Smooth muscle cell (in vitro differentiated cells): ENCODE results near the gene CACTIN. TPM values are rescaled to one million over a fixed set of nuclear protein-coding genes. Genes with fewer than 3 reads are reported as not detected.

Experiments
- DNase-seq: peaks from one replicate; lab custom pipeline; 2025; ENCODE audit not compliant: unreplicated experiment; lab: John Stamatoyannopoulos, UW
- H2AFZ ChIP-seq: fragments of 200-600 bp; sonication (generic); 2 replicates; pipeline ENCODE4 v1.6.0; 2016; ENCODE audit warnings: antibody characterized with exemption, low read depth, mild to moderate bottlenecking
- H3F3A ChIP-seq: fragments of 200-600 bp; sonication (generic); 2 replicates; pipeline ENCODE4 v1.6.0; 2017; ENCODE audit warnings: antibody characterized with exemption, low read depth
- H3K27ac ChIP-seq: fragments of 200-600 bp; sonication (generic); 2 replicates; pipeline ENCODE4 v1.5.1; 2016; ENCODE audit warnings: low read depth, mild to moderate bottlenecking
- H3K27me3 ChIP-seq: fragments of 200-600 bp; sonication (generic); 2 replicates; pipeline ENCODE4 v1.6.1; 2016; ENCODE audit warnings: low read depth, mild to moderate bottlenecking
- H3K36me3 ChIP-seq: fragments of 200-600 bp; sonication (generic); 2 replicates; pipeline ENCODE4 v1.5.1; 2016; ENCODE audit warnings: low read depth
- H3K4me1 ChIP-seq: fragments of 200-600 bp; sonication (generic); 2 replicates; pipeline ENCODE4 v1.5.1; 2016; ENCODE audit warnings: low read depth
- H3K4me2 ChIP-seq: fragments of 200-600 bp; sonication (generic); 2 replicates; pipeline ENCODE4 v1.6.0; 2016; ENCODE audit warnings: mild to moderate bottlenecking
- H3K4me3 ChIP-seq: fragments of 200-600 bp; sonication (generic); 2 replicates; pipeline ENCODE4 v1.5.1; 2016; ENCODE audit warnings: mild to moderate bottlenecking
- H3K79me2 ChIP-seq: fragments of 200-600 bp; sonication (generic); 2 replicates; pipeline ENCODE4 v1.6.0; 2016; ENCODE audit warnings: low read depth, mild to moderate bottlenecking
- H3K9ac ChIP-seq: fragments of 200-600 bp; sonication (generic); 2 replicates; pipeline ENCODE4 v1.6.0; 2016; ENCODE audit warnings: low read depth
- H3K9me3 ChIP-seq: fragments of 200-600 bp; sonication (generic); replicated peaks from 2 replicates; pipeline ENCODE4 v1.5.1; 2016; ENCODE audit warnings: low read depth
- H4K20me1 ChIP-seq: fragments of 200-600 bp; sonication (generic); 2 replicates; pipeline ENCODE4 v1.6.0; 2016; ENCODE audit warnings: low read depth
- WGBS: methylation state at CpG from one replicate; pipeline ENCODE4 v1.1.7; 2016; ENCODE audit warnings: low lambda C conversion rate; 5-methylcytosine and 5-hydroxymethylcytosine counted together
- polyA plus RNA-seq: library from polyadenylated mRNA; unstranded; fragments of >200 nt; fragmentation: Nextera tagmentation; extraction: Ambion mirVana; gene quantifications from 2 replicates; pipeline ENCODE4 v1.2.1, GENCODE V29; 2016
- total RNA-seq: library from RNA; depleted of rRNA; stranded (reverse); fragments of >200 nt; gene quantifications from 2 replicates; pipeline ENCODE4 v1.2.3, GENCODE V29; 2014
- TF ChIP-seq, protein P1 (sequence below): fragments of 200-600 bp; sonication (generic); IDR thresholded peaks from 2 replicates; pipeline ENCODE4 v1.5.1; 2017; ENCODE audit warnings: borderline replicate concordance, mild to moderate bottlenecking, antibody characterized with exemption; ENCODE audit not compliant: insufficient read depth, poor library complexity, severe bottlenecking

The CACTIN gene
- total and polyA plus RNA-seq, 2 experiments from 2014 or later: 16.7 to 22.5 TPM

DNA sequence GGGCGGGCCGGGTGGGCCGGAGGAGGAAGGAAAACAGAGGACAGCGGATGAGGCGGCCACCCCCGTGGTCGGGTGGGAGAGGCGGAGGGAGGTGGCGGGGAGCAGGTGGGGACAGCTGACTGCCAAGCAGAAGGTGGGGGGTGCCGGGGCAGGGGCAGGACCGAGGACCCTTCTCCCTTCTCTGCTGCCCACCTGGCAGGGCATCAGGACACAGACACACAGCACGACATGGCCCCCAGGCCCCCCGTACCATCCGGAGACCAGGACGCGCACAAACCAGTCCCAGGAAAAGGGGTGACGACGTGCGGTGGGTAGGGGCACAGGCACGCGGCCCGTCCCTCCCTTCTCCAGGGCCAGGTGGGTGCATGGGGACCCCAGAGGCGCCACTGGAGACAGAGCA is 11.0 kb upstream of the CACTIN start:
- Histone ChIP-seq H3K27ac (no peak overlapping the region), H3K9me3 (no peaks in the 10 kb centered on the region), H3K9ac (no peak overlapping the region), H3K4me1 (no peaks in the 10 kb centered on the region), H3K4me2 (no peak overlapping the region), H4K20me1 (no peaks in the 10 kb centered on the region), H3K36me3 (no peaks in the 10 kb centered on the region), H2AFZ (no peak overlapping the region), H3K27me3 (no peaks in the 10 kb centered on the region), H3F3A (no peaks in the 10 kb centered on the region), H3K79me2 (no peaks in the 10 kb centered on the region), H3K4me3 (no peak overlapping the region)
- no peak for DNase-seq
- TF ChIP-seq, protein P1, sequence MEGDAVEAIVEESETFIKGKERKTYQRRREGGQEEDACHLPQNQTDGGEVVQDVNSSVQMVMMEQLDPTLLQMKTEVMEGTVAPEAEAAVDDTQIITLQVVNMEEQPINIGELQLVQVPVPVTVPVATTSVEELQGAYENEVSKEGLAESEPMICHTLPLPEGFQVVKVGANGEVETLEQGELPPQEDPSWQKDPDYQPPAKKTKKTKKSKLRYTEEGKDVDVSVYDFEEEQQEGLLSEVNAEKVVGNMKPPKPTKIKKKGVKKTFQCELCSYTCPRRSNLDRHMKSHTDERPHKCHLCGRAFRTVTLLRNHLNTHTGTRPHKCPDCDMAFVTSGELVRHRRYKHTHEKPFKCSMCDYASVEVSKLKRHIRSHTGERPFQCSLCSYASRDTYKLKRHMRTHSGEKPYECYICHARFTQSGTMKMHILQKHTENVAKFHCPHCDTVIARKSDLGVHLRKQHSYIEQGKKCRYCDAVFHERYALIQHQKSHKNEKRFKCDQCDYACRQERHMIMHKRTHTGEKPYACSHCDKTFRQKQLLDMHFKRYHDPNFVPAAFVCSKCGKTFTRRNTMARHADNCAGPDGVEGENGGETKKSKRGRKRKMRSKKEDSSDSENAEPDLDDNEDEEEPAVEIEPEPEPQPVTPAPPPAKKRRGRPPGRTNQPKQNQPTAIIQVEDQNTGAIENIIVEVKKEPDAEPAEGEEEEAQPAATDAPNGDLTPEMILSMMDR: no peak
- WGBS: 98% methylated on average over 16 of the region's 23 CpGs

DNA sequence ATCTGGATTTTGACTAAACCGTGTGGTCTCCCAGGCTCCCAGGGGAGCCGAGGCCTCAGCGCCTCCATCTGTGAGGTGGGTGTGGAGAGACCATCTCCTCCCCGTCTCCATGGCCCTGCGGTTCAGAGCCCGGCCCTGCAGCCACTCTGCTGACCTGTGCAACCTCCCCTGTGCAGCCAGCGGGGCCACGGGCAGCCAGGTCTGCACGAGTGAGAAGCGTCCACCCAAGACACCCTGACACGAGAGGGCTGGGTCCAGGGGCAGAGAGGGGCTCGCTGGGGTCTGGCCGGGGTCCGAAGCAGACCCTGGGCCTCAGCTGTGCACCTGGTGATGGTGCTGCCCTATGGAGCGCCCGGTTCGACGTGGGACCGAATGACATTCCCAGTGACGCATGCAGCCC is 10.4 kb upstream of the CACTIN start:
- 95% methylated on average over 19 of the region's 20 CpGs for WGBS
- Histone ChIP-seq H3K27me3 (no peaks in the 10 kb centered on the region), H3K27ac (no peak overlapping the region), H3K4me1 (no peaks in the 10 kb centered on the region), H3K4me3 (no peak overlapping the region), H3K9ac (no peak overlapping the region), H3K79me2 (no peaks in the 10 kb centered on the region), H3K36me3 (no peaks in the 10 kb centered on the region), H4K20me1 (no peaks in the 10 kb centered on the region), H3K4me2 (no peak overlapping the region), H2AFZ (no peak overlapping the region), H3F3A (no peaks in the 10 kb centered on the region), H3K9me3 (no peaks in the 10 kb centered on the region)
- no peak for DNase-seq
- TF ChIP-seq, protein P1: no peak

DNA sequence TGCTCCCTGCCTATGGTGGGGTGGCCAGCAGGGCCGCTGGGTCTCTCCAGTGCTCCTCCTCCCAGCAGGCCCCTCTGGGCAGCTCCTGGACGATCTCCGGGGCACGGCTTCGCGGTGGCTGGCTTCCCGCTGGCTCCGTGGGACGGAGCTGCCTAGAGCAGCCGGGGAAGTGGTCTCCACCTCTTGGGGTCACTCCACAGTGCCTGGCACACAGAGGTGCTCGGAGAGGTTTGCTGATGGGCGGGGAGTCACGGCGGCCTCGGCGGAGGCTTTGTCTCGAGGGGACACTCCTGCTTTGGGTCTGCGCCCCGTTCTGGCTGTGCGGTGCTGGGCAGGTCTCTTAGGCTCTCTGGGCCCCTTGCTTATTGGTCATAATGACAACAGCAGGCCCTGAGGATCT is 9.9 kb upstream of the CACTIN start:
- TF ChIP-seq, protein P1: no peak
- H3K4me3 ChIP-seq: no peak overlapping the region

DNA sequence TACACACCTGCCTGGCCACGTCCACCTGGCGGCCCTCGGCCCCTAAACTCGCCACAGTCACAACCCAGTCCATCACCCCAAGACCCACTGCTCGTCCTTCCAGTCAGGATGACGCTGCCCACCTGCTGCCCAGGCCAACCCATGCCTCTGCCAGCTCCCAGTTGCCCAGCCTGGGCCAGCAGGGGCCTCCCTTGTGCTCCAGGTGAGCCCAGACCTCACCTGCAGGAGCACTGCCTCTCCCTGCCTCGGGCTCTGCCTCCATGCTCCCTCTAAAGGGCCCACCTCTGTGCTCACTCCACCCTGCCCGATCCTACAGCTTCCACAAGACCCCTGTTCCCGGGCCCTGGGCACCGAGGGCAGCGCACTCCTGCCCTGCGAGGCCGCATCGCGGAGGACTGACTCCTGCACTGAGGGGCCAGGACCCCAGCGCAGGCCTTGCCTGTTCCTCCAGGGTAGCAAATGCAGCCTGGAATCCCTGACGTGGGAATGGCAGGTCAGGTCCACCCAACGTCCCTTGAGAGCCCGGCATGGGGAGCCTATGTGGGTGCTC is 8.0 kb upstream of the CACTIN start:
- WGBS: 97% methylated on average over 15 of the region's 19 CpGs
- no peak for DNase-seq
- no peak overlapping the region for H3K4me2 ChIP-seq
- no peaks in the 10 kb centered on the region for H3K79me2 ChIP-seq
- H4K20me1 ChIP-seq: no peaks in the 10 kb centered on the region
- no peak overlapping the region for H2AFZ ChIP-seq
- H3K9me3 ChIP-seq: no peaks in the 10 kb centered on the region
- H3K27me3 ChIP-seq: no peaks in the 10 kb centered on the region
- no peak overlapping the region for H3K4me3 ChIP-seq
- H3K9ac ChIP-seq: no peak overlapping the region
- H3F3A ChIP-seq: no peaks in the 10 kb centered on the region
- no peak overlapping the region for H3K27ac ChIP-seq
- H3K4me1 ChIP-seq: no peaks in the 10 kb centered on the region
- TF ChIP-seq, protein P1: no peak
- no peaks in the 10 kb centered on the region for H3K36me3 ChIP-seq

More for the DNA sequence above, 9.9 kb upstream of the CACTIN start:
- H3F3A ChIP-seq: no peaks in the 10 kb centered on the region
- no peaks in the 10 kb centered on the region for H3K79me2 ChIP-seq
- H3K4me2 ChIP-seq: no peak overlapping the region
- no peak for DNase-seq
- H3K9ac ChIP-seq: no peak overlapping the region
- H3K4me1 ChIP-seq: no peaks in the 10 kb centered on the region
- no peaks in the 10 kb centered on the region for H4K20me1 ChIP-seq
- H3K9me3 ChIP-seq: no peaks in the 10 kb centered on the region
- H2AFZ ChIP-seq: no peak overlapping the region
- H3K36me3 ChIP-seq: no peaks in the 10 kb centered on the region
- no peak overlapping the region for H3K27ac ChIP-seq
- no peaks in the 10 kb centered on the region for H3K27me3 ChIP-seq
- WGBS: 95% methylated on average over 20 of the region's 20 CpGs
